ENCODE measurements around the gene PTPRA. TPM values are rescaled to one million over a fixed set of nuclear protein-coding genes. Genes with fewer than 3 reads are reported as not detected.

PTPRA gene
- total and polyA plus RNA-seq, 9 of the 15 experiments (the other 6 are each of a cell fraction or from before 2014, with no cell fraction given), result 3.4 to 80.5 (median 28.0) TPM

DNA sequence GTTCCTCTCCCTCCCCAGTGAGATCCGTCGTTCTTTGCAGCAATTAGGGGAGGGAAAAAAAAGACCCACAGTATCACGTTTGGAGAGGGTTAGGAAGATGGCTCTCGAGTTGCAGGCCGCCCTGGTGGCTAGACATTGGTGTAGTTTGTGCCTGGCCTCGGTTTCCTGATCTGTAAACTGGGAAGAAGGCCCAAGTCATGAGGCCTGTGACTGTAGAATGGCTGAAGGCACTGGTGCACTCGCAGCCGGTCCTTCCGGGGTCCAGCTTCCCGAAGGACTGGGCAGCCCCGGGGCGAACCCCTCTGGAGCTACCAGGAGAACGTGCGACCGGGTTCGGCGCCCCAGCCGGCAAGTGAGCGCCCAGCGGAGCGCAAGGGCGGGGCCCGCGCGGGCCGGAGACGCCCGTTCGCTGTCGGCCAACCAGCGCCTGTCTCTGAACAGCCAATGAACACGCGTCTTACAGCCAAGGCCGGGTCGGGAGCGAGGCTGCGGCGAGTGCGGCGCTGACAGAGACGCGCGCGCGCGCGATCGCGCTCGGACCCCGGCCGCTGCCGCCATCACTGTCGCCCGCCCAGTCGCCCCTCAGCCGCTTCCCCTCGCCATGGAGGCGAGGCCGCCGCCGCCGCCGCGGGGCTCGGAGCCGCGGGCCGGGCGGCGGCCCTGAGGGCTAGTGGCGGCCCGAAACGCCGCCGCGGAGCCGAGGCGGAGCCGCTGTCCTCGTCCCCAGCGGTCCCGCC lies at the start of gene PTPRA (continued):
- TF ChIP-seq JUN (IDR thresholded peaks at IDR 0.05; ENCODE audit: borderline replicate concordance, low read depth, low read length), result no peak
- no peak for TF ChIP-seq JUN (CRISPR knock-in tag; IDR thresholded peaks at IDR 0.05; ENCODE audit: borderline replicate concordance)
- peak; percentile 23; the same call in 1 of the 2 replicates for TF ChIP-seq HLTF (IDR thresholded peaks at IDR 0.05)
- TF ChIP-seq ZNF3 (CRISPR knock-in tag; IDR thresholded peaks at IDR 0.05), result no peak
- peak; percentile 85 for TF ChIP-seq POLR2H (tag; IDR thresholded peaks at IDR 0.05; ENCODE audit: low read depth)
- TF ChIP-seq MBD2 (IDR thresholded peaks at IDR 0.05; ENCODE audit: borderline replicate concordance, low read depth), result peak; percentile 63; the same call in 1 of the 2 replicates
- peak; percentile 47; the same call in 1 of the 2 replicates for TF ChIP-seq GTF2F1 (IDR thresholded peaks at IDR 0.05; ENCODE audit: low read depth, low read length)
- TF ChIP-seq CC2D1A (IDR thresholded peaks at IDR 0.05), result 0 out of 2 replicates have a peak, but pooled peaks have one; percentile 6
- TF ChIP-seq SP1 (CRISPR knock-in tag; IDR thresholded peaks at IDR 0.05), result peak; percentile 47; the same call in 1 of the 2 replicates
- peak; percentile 94 for TF ChIP-seq BCOR (IDR thresholded peaks at IDR 0.05)
- peak; percentile 96 for TF ChIP-seq RBM25 (IDR thresholded peaks at IDR 0.05; ENCODE audit: low read depth, low read length, severe bottlenecking)
- TF ChIP-seq, protein P1, sequence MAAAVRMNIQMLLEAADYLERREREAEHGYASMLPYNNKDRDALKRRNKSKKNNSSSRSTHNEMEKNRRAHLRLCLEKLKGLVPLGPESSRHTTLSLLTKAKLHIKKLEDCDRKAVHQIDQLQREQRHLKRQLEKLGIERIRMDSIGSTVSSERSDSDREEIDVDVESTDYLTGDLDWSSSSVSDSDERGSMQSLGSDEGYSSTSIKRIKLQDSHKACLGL (CRISPR knock-in tag; IDR thresholded peaks at IDR 0.05; ENCODE audit: borderline replicate concordance, poor library complexity, severe bottlenecking), result no peak
- peak; percentile 30 for TF ChIP-seq NFYB (IDR thresholded peaks at IDR 0.05; ENCODE audit: extremely low read depth, insufficient read length)
- TF ChIP-seq SUPT5H (IDR thresholded peaks at IDR 0.05), result peak; percentile 97
- TF ChIP-seq DMBX1 (CRISPR knock-in tag; IDR thresholded peaks at IDR 0.05; ENCODE audit: borderline replicate concordance), result no peak
- TF ChIP-seq TRIM24 (IDR thresholded peaks at IDR 0.05), result peak in 1 of 2 experiments; percentile 7; a peak in 1 of 4 replicates
- TF ChIP-seq, protein P2, sequence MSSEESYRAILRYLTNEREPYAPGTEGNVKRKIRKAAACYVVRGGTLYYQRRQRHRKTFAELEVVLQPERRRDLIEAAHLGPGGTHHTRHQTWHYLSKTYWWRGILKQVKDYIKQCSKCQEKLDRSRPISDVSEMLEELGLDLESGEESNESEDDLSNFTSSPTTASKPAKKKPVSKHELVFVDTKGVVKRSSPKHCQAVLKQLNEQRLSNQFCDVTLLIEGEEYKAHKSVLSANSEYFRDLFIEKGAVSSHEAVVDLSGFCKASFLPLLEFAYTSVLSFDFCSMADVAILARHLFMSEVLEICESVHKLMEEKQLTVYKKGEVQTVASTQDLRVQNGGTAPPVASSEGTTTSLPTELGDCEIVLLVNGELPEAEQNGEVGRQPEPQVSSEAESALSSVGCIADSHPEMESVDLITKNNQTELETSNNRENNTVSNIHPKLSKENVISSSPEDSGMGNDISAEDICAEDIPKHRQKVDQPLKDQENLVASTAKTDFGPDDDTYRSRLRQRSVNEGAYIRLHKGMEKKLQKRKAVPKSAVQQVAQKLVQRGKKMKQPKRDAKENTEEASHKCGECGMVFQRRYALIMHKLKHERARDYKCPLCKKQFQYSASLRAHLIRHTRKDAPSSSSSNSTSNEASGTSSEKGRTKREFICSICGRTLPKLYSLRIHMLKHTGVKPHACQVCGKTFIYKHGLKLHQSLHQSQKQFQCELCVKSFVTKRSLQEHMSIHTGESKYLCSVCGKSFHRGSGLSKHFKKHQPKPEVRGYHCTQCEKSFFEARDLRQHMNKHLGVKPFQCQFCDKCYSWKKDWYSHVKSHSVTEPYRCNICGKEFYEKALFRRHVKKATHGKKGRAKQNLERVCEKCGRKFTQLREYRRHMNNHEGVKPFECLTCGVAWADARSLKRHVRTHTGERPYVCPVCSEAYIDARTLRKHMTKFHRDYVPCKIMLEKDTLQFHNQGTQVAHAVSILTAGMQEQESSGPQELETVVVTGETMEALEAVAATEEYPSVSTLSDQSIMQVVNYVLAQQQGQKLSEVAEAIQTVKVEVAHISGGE (CRISPR knock-in tag; IDR thresholded peaks at IDR 0.05), result peak in 1 of 3 experiments; percentile 41; a peak in 2 of 6 replicates
- TF ChIP-seq FOSL1 (tag; conservative IDR thresholded peaks at IDR 0.05), result peak; percentile 25; the same call in 1 of the 2 replicates
- 0 out of 2 replicates have a peak, but pooled peaks have one; percentile 49 for TF ChIP-seq DPF2 (IDR thresholded peaks at IDR 0.05)
- TF ChIP-seq GABPB2 (CRISPR knock-in tag; conservative IDR thresholded peaks at IDR 0.05), result no peak
- TF ChIP-seq GATAD2B (IDR thresholded peaks at IDR 0.05; ENCODE audit: borderline replicate concordance), result peak; percentile 68
- TF ChIP-seq, protein P3, sequence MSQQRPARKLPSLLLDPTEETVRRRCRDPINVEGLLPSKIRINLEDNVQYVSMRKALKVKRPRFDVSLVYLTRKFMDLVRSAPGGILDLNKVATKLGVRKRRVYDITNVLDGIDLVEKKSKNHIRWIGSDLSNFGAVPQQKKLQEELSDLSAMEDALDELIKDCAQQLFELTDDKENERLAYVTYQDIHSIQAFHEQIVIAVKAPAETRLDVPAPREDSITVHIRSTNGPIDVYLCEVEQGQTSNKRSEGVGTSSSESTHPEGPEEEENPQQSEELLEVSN (IDR thresholded peaks at IDR 0.05; ENCODE audit: borderline replicate concordance in 1 of 2, extremely low read depth in 1 of 2, insufficient read depth in 1 of 2, insufficient read length in 1 of 2, low read depth in 1 of 2, low read length in 1 of 2, poor library complexity in 1 of 2, severe bottlenecking in 1 of 2), result peak in 1 of 2 experiments; percentile 69
- peak; percentile 43; the same call in 1 of the 2 replicates for TF ChIP-seq NR3C1 (CRISPR knock-in tag; IDR thresholded peaks at IDR 0.05)
- TF ChIP-seq GTF2E2 (tag; IDR thresholded peaks at IDR 0.05), result peak; percentile 90; the same call in 1 of the 2 replicates

Measured in K562 (cell line).